AG08396 (cell line): ENCODE measurements around the gene ERCC8.
A peak's percentile ranks its signal among the peaks of the same experiment; 100 is the strongest.
"Not testable (repeated sequence)": the region's sequence is repeated elsewhere in the genome, so short reads cannot be mapped to it uniquely, and the experiment has no call there.

Source experiments
- DNase-seq: peaks from one replicate; pipeline ENCODE4 v3.0.0; 2012; ENCODE audit warnings: low spot score, mixed read lengths

ERCC8 gene

GRCh38 chr5:60916646-60917045, 28.2 kb downstream of the ERCC8 start:
- no peak for DNase-seq

GRCh38 chr5:60903356-60903755, 41.5 kb downstream of the ERCC8 start:
- no peak for DNase-seq

- DNase-seq: no peak
Observed at GRCh38 chr5:60896991-60897390, 47.9 kb downstream of the ERCC8 start.

GRCh38 chr5:60893521-60893920, 51.3 kb downstream of the ERCC8 start:
- no peak for DNase-seq

GRCh38 chr5:60891667-60892066, 53.2 kb downstream of the ERCC8 start:
- DNase-seq: no peak

GRCh38 chr5:60888359-60889061, 56.4 kb downstream of the ERCC8 start:
- DNase-seq: no peak

GRCh38 chr5:60887746-60888145, 57.1 kb downstream of the ERCC8 start:
- DNase-seq: no peak

GRCh38 chr5:60887096-60887495, 57.8 kb downstream of the ERCC8 start:
- no peak for DNase-seq

GRCh38 chr5:60886158-60886557, 58.7 kb downstream of the ERCC8 start:
- no peak for DNase-seq

- DNase-seq: peak; percentile 10
Observed at GRCh38 chr5:60883229-60883628, 61.6 kb downstream of the ERCC8 start.

- no peak for DNase-seq
Observed at GRCh38 chr5:60872892-60873291, 72.0 kb downstream of the ERCC8 start.

- DNase-seq: no peak
Observed at GRCh38 chr5:60870857-60871256, 74.0 kb downstream of the ERCC8 start.

- DNase-seq: not testable (repeated sequence)
Observed at GRCh38 chr5:60860572-60860971, 84.3 kb downstream of the ERCC8 start.

- DNase-seq: no peak
Observed at GRCh38 chr5:60856066-60856465, 88.8 kb downstream of the ERCC8 start.

- no peak for DNase-seq
Observed at GRCh38 chr5:60852940-60853339, 91.9 kb downstream of the ERCC8 start.

- DNase-seq: no peak
Observed at GRCh38 chr5:60852317-60852716, 92.6 kb downstream of the ERCC8 start.

- DNase-seq: no peak
Observed at GRCh38 chr5:60851626-60852025, 93.2 kb downstream of the ERCC8 start.

GRCh38 chr5:60846298-60846697, 98.6 kb downstream of the ERCC8 start:
- DNase-seq: no peak

- DNase-seq: peak; percentile 67
Observed at GRCh38 chr5:60843936-60844905, 100.6 kb downstream of the ERCC8 start, which contains the start of gene ELOVL7. ELOVL7 (minus strand) TSS chr5:60844269; CDS start chr5:60787397, 56,872 bp downstream.

- peak; percentile 29 for DNase-seq
Observed at GRCh38 chr5:60843386-60843935, 101.4 kb downstream of the ERCC8 start.

GRCh38 chr5:60842871-60843385, 101.9 kb downstream of the ERCC8 start:
- no peak for DNase-seq

GRCh38 chr5:60841361-60841760, 103.5 kb downstream of the ERCC8 start:
- DNase-seq: no peak
